B cell (primary cell): Measurements from ENCODE around the gene RAD51B. TPM values are rescaled to one million over a fixed set of nuclear protein-coding genes. Genes with fewer than 3 reads are reported as not detected.

Source experiments
- ATAC-seq: fragments of 200-7000 bp; cut with Tn5 transposase; one replicate; pipeline ENCODE4 v1.10.0; 2021; ENCODE audit warnings: low read depth, mild to moderate bottlenecking, moderate number of reproducible peaks, moderate library complexity
- CTCF ChIA-PET: fragments of 350-600 bp; sonication (Branson Sonifier 250); formaldehyde crosslinking; loops from one replicate; lab custom pipeline; 2021; ENCODE audit warnings: antibody characterized with exemption, inconsistent platforms; lab: Charles Lee
- POLR2A ChIA-PET: fragments of 350-600 bp; sonication (Branson Sonifier 250); formaldehyde crosslinking; loops from one replicate; lab custom pipeline; 2021; ENCODE audit warnings: antibody characterized with exemption; lab: Charles Lee
- DNase-seq: peaks from one replicate; pipeline ENCODE4 v3.0.0; 2013
- H2AFZ ChIP-seq: 2 replicates; pipeline ENCODE4 v1.6.1; 2012; ENCODE audit warnings: mild to moderate bottlenecking, low read depth, low read length; ENCODE audit not compliant: insufficient read depth, poor library complexity, severe bottlenecking
- H3K27ac ChIP-seq, 2 donors: 1 replicate in 1 of 2; 2 replicates in 1 of 2; pipeline ENCODE4 v1.5.1; 2012 to 2013; ENCODE audit warnings: low read length in 2 of 2, mild to moderate bottlenecking in 2 of 2, moderate library complexity in 1 of 2
- H3K27me3 ChIP-seq, 4 experiments: fragments of 200-600 bp in 1 of 4; sonication (generic) in 1 of 4; replicated peaks in 1 of 4; 1 replicate in 2 of 4; 2 replicates in 2 of 4; pipeline versions ENCODE4 v1.6.1 to v1.7.0; 2013 to 2016; ENCODE audit warnings: low read length in 3 of 4, mild to moderate bottlenecking in 2 of 4, mixed read lengths in 1 of 4, moderate library complexity in 1 of 4; ENCODE audit not compliant: insufficient read depth in 4 of 4, control insufficient read depth in 3 of 4; ENCODE audit errors: control extremely low read depth in 1 of 4
- H3K36me3 ChIP-seq, 2 experiments: replicated peaks in 1 of 2; 1 replicate in 1 of 2; 2 replicates in 1 of 2; pipeline versions ENCODE4 v1.6.1 to v1.7.1; 2013; ENCODE audit warnings: low read length in 1 of 2; ENCODE audit not compliant: insufficient read depth in 2 of 2, control insufficient read depth in 1 of 2; ENCODE audit errors: control extremely low read depth in 1 of 2, extremely low read depth in 1 of 2
- H3K4me1 ChIP-seq, 2 donors: fragments of 200-600 bp in 1 of 2; sonication (generic) in 1 of 2; 1 replicate in 1 of 2; 2 replicates in 1 of 2; pipeline versions ENCODE4 v1.5.1 to v1.6.1; 2013 to 2017; ENCODE audit warnings: low read length in 2 of 2; ENCODE audit not compliant: control insufficient read depth in 2 of 2, insufficient read depth in 2 of 2
- H3K4me2 ChIP-seq: replicated peaks from 2 replicates; pipeline ENCODE3; 2012; ENCODE audit warnings: mild to moderate bottlenecking, low read depth, low read length; ENCODE audit not compliant: poor library complexity, severe bottlenecking
- H3K4me3 ChIP-seq, 5 experiments: fragments of 200-600 bp in 1 of 5; sonication (generic) in 1 of 5; 1 replicate in 3 of 5; 2 replicates in 2 of 5; pipeline versions ENCODE4 v1.5.1 to v1.7.0; 2011 to 2016; ENCODE audit warnings: low read length in 4 of 5, mild to moderate bottlenecking in 4 of 5, low read depth in 2 of 5, control low read depth in 1 of 5, moderate library complexity in 1 of 5; ENCODE audit not compliant: insufficient read depth in 1 of 5; ENCODE audit errors: control extremely low read depth in 1 of 5, extremely low read depth in 1 of 5
- H3K79me2 ChIP-seq: fragments of 200-600 bp; sonication (generic); one replicate; pipeline ENCODE4 v1.6.0; 2016; ENCODE audit warnings: low read length; ENCODE audit not compliant: control insufficient read depth, insufficient read depth
- H3K9ac ChIP-seq: fragments of 200-600 bp; sonication (generic); 2 replicates; pipeline ENCODE4 v1.6.1; 2017; ENCODE audit warnings: mild to moderate bottlenecking, low read length, moderate library complexity
- H3K9me3 ChIP-seq, 3 donors: one replicate each; pipeline versions ENCODE4 v1.6.1 to v1.7.1; 2013; ENCODE audit warnings: low read length in 2 of 3; ENCODE audit not compliant: control insufficient read depth in 2 of 3, insufficient read depth in 1 of 3; ENCODE audit errors: control extremely low read depth in 1 of 3
- H4K20me1 ChIP-seq: 2 replicates; pipeline ENCODE4 v1.6.0; 2012; ENCODE audit warnings: mild to moderate bottlenecking, low read length; ENCODE audit not compliant: insufficient read depth, control insufficient read depth, poor library complexity, severe bottlenecking
- H3K27ac Mint-ChIP-seq: one replicate; pipeline ENCODE4 v1.8.0; 2021; ENCODE audit warnings: mixed read lengths
- H3K27me3 Mint-ChIP-seq: one replicate; pipeline ENCODE4 v1.8.0; 2021; ENCODE audit warnings: mixed read lengths
- H3K4me1 Mint-ChIP-seq: one replicate; pipeline ENCODE4 v1.8.0; 2021; ENCODE audit warnings: mixed read lengths
- H3K4me3 Mint-ChIP-seq: one replicate; pipeline ENCODE4 v1.8.0; 2021; ENCODE audit warnings: mixed read lengths
- H3K9me3 Mint-ChIP-seq: one replicate; pipeline ENCODE4 v1.8.0; 2022; ENCODE audit warnings: mixed read lengths; ENCODE audit not compliant: insufficient read depth
- CTCF ChIP-seq: fragments of 200-600 bp; IDR thresholded peaks from one replicate; pipeline ENCODE4 v1.8.0; 2022; ENCODE audit warnings: antibody characterized with exemption, mild to moderate bottlenecking
- EZH2 ChIP-seq: IDR thresholded peaks from 2 replicates; pipeline ENCODE4 v1.6.1; 2012; ENCODE audit warnings: borderline replicate concordance, low read depth, mild to moderate bottlenecking, moderate library complexity, low read length; ENCODE audit not compliant: insufficient read depth, poor library complexity, severe bottlenecking
- WGBS: methylation state at CpG from one replicate; pipeline ENCODE4 v1.1.5; 2013; ENCODE audit warnings: missing lambda C conversion rate; ENCODE audit not compliant: insufficient coverage; 5-methylcytosine and 5-hydroxymethylcytosine counted together
- intact Hi-C: fragments of 100-400 bp; cut with micrococcal nuclease; formaldehyde crosslinking; loops from one replicate; pipeline ENCODE4 v1.10.0; 2022
- polyA plus RNA-seq: library from polyadenylated mRNA; depleted of rRNA; stranded (reverse); fragments of >200 nt; gene quantifications from 2 replicates; pipeline ENCODE4 v1.2.3, GENCODE V29; 2012
- total RNA-seq, 2 donors: library from RNA; stranded (reverse); fragments of 120-200 nt in 1 of 2; gene quantifications; 1 replicate in 1 of 2; 2 replicates in 1 of 2; pipeline versions ENCODE4 v1.2.3 to v1.2.4, GENCODE V29; 2013 to 2022

The RAD51B gene
- total and polyA plus RNA-seq, 2 donors (not counting 1 experiment from before 2014, with no cell fraction given), result 6.5 to 60.6 TPM

- Histone ChIP-seq H3K4me2 (no peak overlapping the region), H3K9ac (no peak overlapping the region), H3K36me3 (no peaks in the 10 kb centered on the region), H3K79me2 (no peaks in the 10 kb centered on the region), H4K20me1 (no peaks in the 10 kb centered on the region), H2AFZ (no peak overlapping the region), H3K27me3 (no peaks in the 10 kb centered on the region), H3K27ac (no peak overlapping the region), H3K4me1 (no peaks in the 10 kb centered on the region), H3K9me3 (peaks cover 2 to 10% (median 10%) of the 10 kb centered on the region in 3 donors), H3K4me3 (no peak overlapping the region)
- peaks cover 18% of the 10 kb centered on the region for H3K9me3 Mint-ChIP-seq
- ATAC-seq (no peak), DNase-seq (no peak)
- intact Hi-C loops, result no loop called here
- TF ChIP-seq EZH2, result no peak
- TF ChIP-seq CTCF, result no peak
- POLR2A ChIA-PET, result no interaction called here
- peaks cover 1% of the 10 kb centered on the region for H3K4me1 Mint-ChIP-seq
- H3K27me3 Mint-ChIP-seq, result no peaks in the 10 kb centered on the region
- no peak overlapping the region for H3K4me3 Mint-ChIP-seq
- 100% methylated on average over 3 of the region's 3 CpGs for WGBS
- H3K27ac Mint-ChIP-seq, result no peak overlapping the region
- CTCF ChIA-PET, result no interaction called here
Measured at GRCh38 chr14:68148276-68148675, 328.7 kb downstream of the RAD51B start.

GRCh38 chr14:68148763-68149162, 329.2 kb downstream of the RAD51B start:
- POLR2A ChIA-PET, result no interaction called here
- no peak overlapping the region for H2AFZ ChIP-seq

More at GRCh38 chr14:68148763-68149162, 329.2 kb downstream of the RAD51B start:
- no peaks in the 10 kb centered on the region for H3K27me3 ChIP-seq
- TF ChIP-seq EZH2 (no peak), CTCF (no peak)
- H3K9ac ChIP-seq, result no peak overlapping the region
- no peak overlapping the region for H3K27ac ChIP-seq
- DNase-seq (no peak), ATAC-seq (no peak)
- Mint-ChIP-seq H3K9me3 (peaks cover 21% of the 10 kb centered on the region), H3K27ac (no peak overlapping the region), H3K4me3 (no peak overlapping the region), H3K27me3 (no peaks in the 10 kb centered on the region), H3K4me1 (peaks cover 5% of the 10 kb centered on the region)
- no peaks in the 10 kb centered on the region for H3K4me1 ChIP-seq
- H3K4me3 ChIP-seq, result no peak overlapping the region
- no peaks in the 10 kb centered on the region for H3K79me2 ChIP-seq
- H3K9me3 ChIP-seq, result peaks cover 2 to 12% (median 10%) of the 10 kb centered on the region in 3 donors
- no peaks in the 10 kb centered on the region for H3K36me3 ChIP-seq
- no peaks in the 10 kb centered on the region for H4K20me1 ChIP-seq
- H3K4me2 ChIP-seq, result no peak overlapping the region
- intact Hi-C loops, result no loop called here
- CTCF ChIA-PET, result no interaction called here
